HUES6 (cell line): ENCODE results near the gene TM9SF1.

Source experiments
- H3K27ac ChIP-seq: 2 replicates; pipeline ENCODE4 v1.7.0; 2013; ENCODE audit warnings: low read depth, mild to moderate bottlenecking, low read length, inconsistent platforms
- H3K27me3 ChIP-seq: 2 replicates; pipeline ENCODE4 v1.6.1; 2013; ENCODE audit warnings: low read length; ENCODE audit not compliant: control insufficient read depth, insufficient read depth
- H3K36me3 ChIP-seq: 2 replicates; pipeline ENCODE4 v1.6.1; 2013; ENCODE audit warnings: low read length; ENCODE audit not compliant: control insufficient read depth, insufficient read depth
- H3K4me1 ChIP-seq: 2 replicates; pipeline ENCODE4 v1.6.1; 2013; ENCODE audit warnings: low read length; ENCODE audit not compliant: control insufficient read depth, insufficient read depth
- H3K4me3 ChIP-seq: 2 replicates; pipeline ENCODE4 v1.5.1; 2013; ENCODE audit warnings: low read depth, low read length
- H3K9ac ChIP-seq: one replicate; pipeline ENCODE4 v1.6.1; 2013; ENCODE audit warnings: mild to moderate bottlenecking, low read length
- H3K9me3 ChIP-seq: 2 replicates; pipeline ENCODE4 v1.6.1; 2013; ENCODE audit warnings: low read depth, low read length; ENCODE audit not compliant: control insufficient read depth, insufficient read depth

The TM9SF1 gene

DNA sequence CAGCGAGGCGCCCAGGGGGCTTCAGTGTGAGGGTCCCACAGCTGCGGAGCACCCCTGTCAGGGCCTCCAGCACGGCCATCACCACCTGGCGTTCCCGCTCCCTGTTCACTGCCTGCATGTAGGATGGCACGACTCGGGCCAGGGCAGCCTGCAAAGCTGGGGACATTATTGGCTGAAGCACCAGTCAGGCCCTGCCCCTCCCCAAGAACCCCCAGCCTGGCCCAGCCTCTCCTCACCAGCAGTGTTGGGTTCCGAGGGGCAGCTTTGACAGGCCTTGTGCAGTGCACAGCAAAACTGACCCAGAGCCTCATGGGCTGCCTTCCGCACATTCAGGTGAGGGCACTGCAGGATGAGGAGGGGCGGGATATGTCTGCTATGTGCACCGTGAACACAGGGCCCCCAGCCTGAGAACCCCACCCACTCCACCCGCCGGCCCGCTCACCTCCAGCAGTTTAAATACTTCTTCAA, 12.2 kb downstream of the TM9SF1 start:
- peaks cover 5% of the 10 kb centered on the region; the same call in 1 of the 2 replicates for H3K4me1 ChIP-seq
- no peak overlapping the region for H3K27ac ChIP-seq
- no peak overlapping the region for H3K9ac ChIP-seq
- peaks cover 97% of the 10 kb centered on the region for H3K36me3 ChIP-seq
- no peaks in the 10 kb centered on the region for H3K27me3 ChIP-seq
- no peak overlapping the region for H3K4me3 ChIP-seq
- no peaks in the 10 kb centered on the region for H3K9me3 ChIP-seq

GRCh38 chr14:24182110-24182882, 12.9 kb downstream of the TM9SF1 start:
- H3K9me3 ChIP-seq = no peaks in the 10 kb centered on the region
- H3K4me1 ChIP-seq = no peaks in the 10 kb centered on the region
- no peak overlapping the region for H3K27ac ChIP-seq
- peaks cover 100% of the 10 kb centered on the region for H3K36me3 ChIP-seq
- H3K27me3 ChIP-seq = no peaks in the 10 kb centered on the region
- H3K9ac ChIP-seq = no peak overlapping the region
- no peak overlapping the region for H3K4me3 ChIP-seq

- no peak overlapping the region for H3K4me3 ChIP-seq
- H3K27ac ChIP-seq = no peak overlapping the region
- H3K36me3 ChIP-seq = peaks cover 100% of the 10 kb centered on the region
- H3K4me1 ChIP-seq = no peaks in the 10 kb centered on the region
- no peak overlapping the region for H3K9ac ChIP-seq
- no peaks in the 10 kb centered on the region for H3K27me3 ChIP-seq
- H3K9me3 ChIP-seq = no peaks in the 10 kb centered on the region
Measured at GRCh38 chr14:24181371-24182077, 13.7 kb downstream of the TM9SF1 start.

DNA sequence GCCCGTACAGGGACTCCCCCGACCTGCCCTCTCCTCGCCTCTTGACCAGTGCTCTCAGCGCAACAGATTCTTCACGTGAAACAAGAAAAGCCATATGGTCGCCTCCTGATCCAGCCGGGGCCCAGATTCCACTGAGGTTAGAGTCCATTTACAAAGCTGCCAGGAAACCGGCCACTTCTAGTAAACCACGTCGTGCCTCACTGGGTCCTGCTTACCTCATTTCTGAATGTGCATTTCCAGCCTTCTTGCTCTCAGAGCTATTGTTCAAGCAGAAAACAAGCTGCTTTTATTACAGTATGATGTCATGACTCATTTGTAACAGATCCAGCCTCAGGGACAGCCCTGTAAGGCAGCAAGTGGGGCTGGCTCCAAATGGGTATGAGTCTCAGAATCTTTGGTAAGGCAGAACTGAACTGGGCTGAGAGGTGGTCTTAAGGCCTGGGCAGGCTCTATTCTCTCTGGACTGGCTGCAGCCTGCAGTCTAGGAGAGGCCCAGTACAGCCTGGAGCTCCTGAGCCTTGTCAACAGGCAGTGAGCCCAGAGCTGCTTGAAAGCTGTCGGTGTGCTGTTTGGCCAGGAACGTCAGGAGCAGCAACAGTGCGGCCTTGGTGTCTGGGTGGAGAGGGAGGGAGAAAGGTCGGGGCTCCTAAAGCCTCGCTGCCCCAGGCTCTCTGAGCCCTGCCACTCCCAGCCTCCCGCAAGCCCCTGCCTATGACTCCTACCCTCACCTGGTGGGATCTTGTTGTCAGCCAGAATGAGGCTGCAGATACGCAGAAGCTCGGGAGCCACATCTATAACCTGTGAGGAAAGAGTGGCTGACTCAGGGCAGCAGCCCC, 15.1 kb downstream of the TM9SF1 start:
- no peak overlapping the region for H3K27ac ChIP-seq
- no peaks in the 10 kb centered on the region for H3K27me3 ChIP-seq
- peaks cover 92% of the 10 kb centered on the region for H3K36me3 ChIP-seq
- H3K4me1 ChIP-seq = no peaks in the 10 kb centered on the region
- no peak overlapping the region for H3K4me3 ChIP-seq
- H3K9me3 ChIP-seq = no peaks in the 10 kb centered on the region
- no peak overlapping the region for H3K9ac ChIP-seq

DNA sequence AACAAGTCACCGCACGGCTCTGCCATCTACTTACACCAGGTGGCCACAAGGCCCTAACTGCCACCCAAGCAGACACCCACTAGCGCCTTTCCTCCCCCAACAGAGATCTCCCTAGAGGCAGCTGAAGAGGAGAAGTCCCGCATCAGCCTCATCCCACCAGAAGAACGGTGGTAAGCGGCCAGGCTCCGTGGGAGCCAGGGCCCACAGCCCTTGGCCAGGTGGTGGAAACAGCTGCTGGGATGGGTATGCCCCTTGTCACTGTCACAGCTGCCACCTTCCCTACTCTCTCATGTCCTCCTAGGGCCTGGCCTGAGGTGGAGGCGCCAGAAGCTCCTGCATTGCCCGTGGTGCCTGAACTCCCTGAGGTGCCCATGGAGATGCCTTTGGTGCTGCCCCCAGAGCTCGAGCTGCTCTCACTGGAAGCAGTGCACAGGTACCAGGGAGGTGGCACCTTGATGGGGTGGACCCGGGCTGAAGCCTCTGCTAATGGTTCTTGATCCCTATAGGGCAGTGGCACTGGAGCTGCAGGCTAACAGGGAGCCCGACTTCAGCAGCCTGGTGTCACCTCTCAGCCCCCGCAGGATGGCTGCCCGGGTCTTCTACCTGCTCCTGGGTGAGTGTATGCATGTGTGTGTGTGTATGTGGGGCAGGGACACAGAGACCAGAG, 15.8 kb downstream of the TM9SF1 start:
- Histone ChIP-seq H3K27ac (no peak overlapping the region), H3K4me1 (no peaks in the 10 kb centered on the region), H3K9me3 (no peaks in the 10 kb centered on the region), H3K27me3 (no peaks in the 10 kb centered on the region), H3K36me3 (peaks cover 91% of the 10 kb centered on the region), H3K4me3 (no peak overlapping the region), H3K9ac (no peak overlapping the region)

GRCh38 chr14:24178399-24179178, 16.7 kb downstream of the TM9SF1 start:
- no peak overlapping the region for H3K9ac ChIP-seq
- H3K9me3 ChIP-seq = no peaks in the 10 kb centered on the region
- H3K27ac ChIP-seq = no peak overlapping the region
- H3K27me3 ChIP-seq = no peaks in the 10 kb centered on the region
- H3K4me3 ChIP-seq = no peak overlapping the region
- peaks cover 84% of the 10 kb centered on the region for H3K36me3 ChIP-seq
- no peaks in the 10 kb centered on the region for H3K4me1 ChIP-seq

DNA sequence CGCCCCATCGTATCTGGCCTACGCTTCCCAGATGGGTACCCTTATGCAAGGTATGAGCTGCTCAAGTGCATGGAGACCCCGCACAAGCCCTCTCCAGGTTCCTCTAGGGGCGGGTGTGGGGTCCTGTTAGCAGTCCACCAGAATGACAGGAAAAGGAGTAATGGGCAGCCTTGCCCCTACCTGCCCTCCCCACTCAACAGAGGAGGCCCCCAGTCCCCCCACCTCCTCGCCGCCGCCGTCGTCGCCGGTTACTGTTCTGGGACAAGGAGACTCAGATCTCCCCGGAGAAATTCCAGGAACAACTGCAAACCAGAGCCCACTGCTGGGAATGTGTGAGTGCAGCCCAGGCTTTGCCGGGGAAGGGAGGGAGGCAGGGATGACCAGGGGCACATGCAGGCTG, 17.4 kb downstream of the TM9SF1 start:
- Histone ChIP-seq H3K27ac (no peak overlapping the region), H3K9me3 (no peaks in the 10 kb centered on the region), H3K27me3 (no peaks in the 10 kb centered on the region), H3K9ac (no peak overlapping the region), H3K4me1 (no peaks in the 10 kb centered on the region), H3K36me3 (peaks cover 83% of the 10 kb centered on the region), H3K4me3 (no peak overlapping the region)

DNA sequence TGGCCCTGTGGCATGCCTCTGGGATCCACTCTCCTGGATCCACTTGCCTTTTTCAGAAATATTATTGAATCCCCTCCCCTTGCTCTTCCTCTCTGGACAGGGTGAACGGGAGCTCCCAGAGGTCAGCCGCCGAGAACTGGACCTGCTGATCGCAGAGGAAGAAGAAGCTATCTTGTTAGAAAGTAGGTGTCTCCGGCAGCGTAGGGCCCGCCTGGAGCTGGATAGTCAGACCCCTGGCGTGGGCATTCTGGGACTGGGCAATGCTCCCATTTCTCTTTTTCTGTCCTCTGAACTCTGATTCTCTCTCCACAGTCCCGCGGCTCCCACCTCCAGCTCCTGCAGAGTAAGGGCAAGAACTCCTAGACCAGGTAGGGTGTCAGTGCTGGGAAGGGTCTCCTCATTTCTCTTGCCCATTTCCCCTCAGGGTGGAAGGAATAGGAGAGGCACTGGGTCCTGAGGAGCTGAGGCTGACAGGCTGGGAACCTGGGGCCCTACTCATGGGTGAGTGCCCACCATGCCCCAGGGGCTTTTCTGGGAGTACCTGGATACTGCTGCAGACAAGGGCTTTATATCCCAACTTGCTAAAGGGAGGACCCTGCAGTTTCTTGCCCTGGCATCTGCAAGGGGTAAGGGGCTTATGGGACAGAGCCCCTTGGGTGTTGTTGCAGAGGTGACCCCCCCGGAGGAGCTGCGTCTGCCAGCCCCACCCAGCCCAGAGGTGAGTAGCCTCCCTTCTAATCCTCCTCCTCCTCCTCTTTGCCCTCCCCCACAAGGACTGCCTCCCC, 18.0 kb downstream of the TM9SF1 start:
- Histone ChIP-seq H3K27me3 (no peaks in the 10 kb centered on the region), H3K27ac (no peak overlapping the region), H3K9me3 (no peaks in the 10 kb centered on the region), H3K36me3 (peaks cover 76% of the 10 kb centered on the region), H3K4me1 (peaks cover 5% of the 10 kb centered on the region), H3K9ac (no peak overlapping the region), H3K4me3 (no peak overlapping the region)

GRCh38 chr14:24176599-24176998, 18.6 kb downstream of the TM9SF1 start:
- peaks cover 70% of the 10 kb centered on the region for H3K36me3 ChIP-seq
- no peaks in the 10 kb centered on the region for H3K9me3 ChIP-seq
- no peak overlapping the region for H3K4me3 ChIP-seq
- H3K9ac ChIP-seq = no peak overlapping the region
- peaks cover 8% of the 10 kb centered on the region for H3K4me1 ChIP-seq
- H3K27me3 ChIP-seq = no peaks in the 10 kb centered on the region
- no peak overlapping the region for H3K27ac ChIP-seq
